ENCODE data around the gene MDP1.
A peak's percentile ranks its signal among the peaks of the same experiment; 100 is the strongest.
"Not testable (repeated sequence)": the region's sequence is repeated elsewhere in the genome, so short reads cannot be mapped to it uniquely, and the experiment has no call there.

Gene MDP1

GRCh38 chr14:24203249-24203886 is 12.5 kb downstream of the MDP1 start:
- H3K4me2 ChIP-seq (ENCODE audit: low read length); H3K9me3 ChIP-seq (replicated peaks; ENCODE audit: low read length); H3K4me3 ChIP-seq (ENCODE audit: low read length); H3K4me1 ChIP-seq (ENCODE audit: control insufficient read depth, insufficient read depth, low read length); H3K27me3 ChIP-seq (ENCODE audit: control insufficient read depth, insufficient read depth, low read length); H3K9ac ChIP-seq (ENCODE audit: low read depth, low read length): not testable (repeated sequence)
- peaks cover 48% of the 10 kb centered on the region for H3K36me3 ChIP-seq (ENCODE audit: insufficient read depth, low read length)

DNA sequence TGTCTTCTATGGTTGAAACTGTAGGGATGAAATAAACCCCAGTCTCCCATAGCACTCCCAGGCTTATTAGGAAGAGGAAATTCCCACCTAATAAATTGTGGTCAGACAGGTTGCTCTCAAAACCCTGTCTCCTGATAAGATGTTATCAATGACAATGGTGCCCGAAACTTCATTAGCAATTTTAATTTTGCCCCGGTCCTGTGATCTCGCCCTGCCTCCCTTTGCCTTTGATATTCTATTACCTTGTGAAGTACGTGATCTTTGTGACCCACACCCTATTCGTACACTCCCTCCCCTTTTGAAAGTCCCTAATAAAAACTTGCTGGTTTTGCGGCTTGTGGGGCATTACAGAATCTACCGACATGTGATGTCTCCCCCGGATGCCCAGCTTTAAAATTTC is 13.3 kb downstream of the MDP1 start:
- peaks cover 39% of the 10 kb centered on the region for H3K36me3 ChIP-seq (ENCODE audit: insufficient read depth, low read length)
- H3K4me2 ChIP-seq (ENCODE audit: low read length); H3K9me3 ChIP-seq (replicated peaks; ENCODE audit: low read length); H3K9ac ChIP-seq (ENCODE audit: low read depth, low read length); H3K27me3 ChIP-seq (ENCODE audit: control insufficient read depth, insufficient read depth, low read length); H3K4me1 ChIP-seq (ENCODE audit: control insufficient read depth, insufficient read depth, low read length); H3K4me3 ChIP-seq (ENCODE audit: low read length): not testable (repeated sequence)

GRCh38 chr14:24198814-24199524 is 16.9 kb downstream of the MDP1 start:
- no peak overlapping the region for H3K9ac ChIP-seq (ENCODE audit: low read depth, low read length)
- H3K36me3 ChIP-seq (ENCODE audit: insufficient read depth, low read length): peaks cover 9% of the 10 kb centered on the region
- no peak overlapping the region for H3K4me3 ChIP-seq (ENCODE audit: low read length)
- no peak overlapping the region for H3K4me2 ChIP-seq (ENCODE audit: low read length)
- peaks cover 15% of the 10 kb centered on the region for H3K4me1 ChIP-seq (ENCODE audit: control insufficient read depth, insufficient read depth, low read length)
- no peaks in the 10 kb centered on the region for H3K9me3 ChIP-seq (replicated peaks; ENCODE audit: low read length)
- H3K27me3 ChIP-seq (ENCODE audit: control insufficient read depth, insufficient read depth, low read length): no peaks in the 10 kb centered on the region

DNA sequence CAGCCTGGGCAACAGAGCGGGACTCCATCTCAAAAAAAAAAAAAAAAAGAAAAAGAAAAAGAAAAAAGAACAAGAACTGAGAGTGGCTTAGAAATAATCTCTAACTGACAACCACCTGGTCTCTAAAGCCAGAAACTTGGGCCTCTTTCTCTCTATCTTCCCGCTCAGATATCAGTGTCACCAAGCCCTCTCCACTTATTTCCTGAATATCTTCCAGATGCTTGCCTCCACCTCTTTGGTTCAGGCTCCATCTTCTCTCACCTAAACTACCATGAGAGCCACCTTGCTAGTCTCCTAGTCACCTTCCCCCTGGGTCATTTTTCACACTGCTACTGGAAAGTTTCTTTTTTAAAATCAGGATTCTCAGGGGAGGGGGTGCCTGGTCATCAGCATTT is 18.8 kb downstream of the MDP1 start:
- H3K4me1 ChIP-seq (ENCODE audit: control insufficient read depth, insufficient read depth, low read length): peaks cover 16% of the 10 kb centered on the region
- no peaks in the 10 kb centered on the region for H3K9me3 ChIP-seq (replicated peaks; ENCODE audit: low read length)
- H3K9ac ChIP-seq (ENCODE audit: low read depth, low read length): no peak overlapping the region
- H3K4me2 ChIP-seq (ENCODE audit: low read length): peak overlapping the region; percentile 95
- no peaks in the 10 kb centered on the region for H3K27me3 ChIP-seq (ENCODE audit: control insufficient read depth, insufficient read depth, low read length)
- peaks cover 12% of the 10 kb centered on the region for H3K36me3 ChIP-seq (ENCODE audit: insufficient read depth, low read length)
- no peak overlapping the region for H3K4me3 ChIP-seq (ENCODE audit: low read length)

DNA sequence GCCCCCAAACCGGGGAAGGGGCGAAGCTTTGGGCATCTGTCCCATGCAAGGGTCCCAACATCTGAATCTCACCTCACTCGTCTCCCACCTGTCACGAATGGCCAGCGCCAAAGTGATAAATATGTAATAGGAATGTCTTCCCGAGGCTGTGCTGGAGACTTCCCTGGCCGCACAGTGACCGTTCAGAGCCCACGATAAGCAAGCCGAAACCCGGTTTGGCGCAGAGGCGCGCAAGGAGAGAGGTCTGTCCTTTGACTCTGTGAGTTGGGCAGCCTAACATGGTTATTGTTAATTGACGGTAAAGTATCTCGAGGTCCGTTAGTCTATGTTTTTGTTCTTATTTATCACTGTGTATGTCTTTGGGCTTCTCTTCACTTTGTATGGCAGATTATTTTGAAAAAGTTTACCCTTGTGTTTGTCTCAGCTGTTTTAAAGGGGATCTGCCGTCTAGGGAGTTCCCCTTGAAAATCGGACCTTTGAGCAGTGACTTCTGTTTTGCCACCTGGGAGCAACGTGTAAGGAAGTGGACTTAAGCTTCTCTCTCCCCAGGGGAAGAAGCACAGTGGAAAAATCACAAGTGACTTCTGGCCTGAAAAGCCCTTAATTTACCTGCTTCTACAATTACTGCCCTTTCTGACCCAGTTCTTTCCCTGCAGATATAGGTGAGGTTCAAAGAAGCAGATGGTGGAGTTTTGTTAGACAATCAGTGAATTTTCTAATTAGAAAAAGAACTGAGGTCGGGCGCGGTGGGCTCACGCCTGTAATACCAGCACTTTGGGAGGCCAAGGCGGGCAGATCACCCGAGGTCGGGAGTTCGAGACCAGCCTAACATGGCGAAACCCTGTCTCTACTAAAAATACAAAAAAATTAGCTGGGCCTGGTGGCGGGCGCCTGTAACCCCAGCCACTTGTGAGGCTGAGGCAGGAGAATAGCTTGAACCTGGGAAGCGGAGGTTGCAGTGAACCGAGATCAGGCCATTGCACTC is 19.5 kb downstream of the MDP1 start:
- Histone ChIP-seq H3K9me3 (replicated peaks; ENCODE audit: low read length) (no peaks in the 10 kb centered on the region), H3K9ac (ENCODE audit: low read depth, low read length) (peak overlapping the region; percentile 99), H3K36me3 (ENCODE audit: insufficient read depth, low read length) (peaks cover 16% of the 10 kb centered on the region), H3K4me3 (ENCODE audit: low read length) (peak overlapping the region; percentile 94), H3K27me3 (ENCODE audit: control insufficient read depth, insufficient read depth, low read length) (no peaks in the 10 kb centered on the region), H3K4me2 (ENCODE audit: low read length) (peak overlapping the region; percentile 95), H3K4me1 (ENCODE audit: control insufficient read depth, insufficient read depth, low read length) (peaks cover 16% of the 10 kb centered on the region)

- H3K4me3 ChIP-seq (ENCODE audit: low read length): peak within 1 kb of the TSS; percentile 94
- no peaks in the 10 kb centered on the region for H3K9me3 ChIP-seq (replicated peaks; ENCODE audit: low read length)
- H3K4me1 ChIP-seq (ENCODE audit: control insufficient read depth, insufficient read depth, low read length): peaks cover 16% of the 10 kb centered on the region
- no peaks in the 10 kb centered on the region for H3K27me3 ChIP-seq (ENCODE audit: control insufficient read depth, insufficient read depth, low read length)
- peak within 1 kb of the TSS; percentile 95 for H3K4me2 ChIP-seq (ENCODE audit: low read length)
- peaks cover 16% of the 10 kb centered on the region for H3K36me3 ChIP-seq (ENCODE audit: insufficient read depth, low read length)
- H3K9ac ChIP-seq (ENCODE audit: low read depth, low read length): peak within 1 kb of the TSS; percentile 99
Measured at GRCh38 chr14:24195186-24196070, 20.4 kb downstream of the MDP1 start, which contains the start of gene TM9SF1. Gene TM9SF1 (minus strand): TSS chr14:24195441. CDS start chr14:24195019, 422 bp downstream.

DNA sequence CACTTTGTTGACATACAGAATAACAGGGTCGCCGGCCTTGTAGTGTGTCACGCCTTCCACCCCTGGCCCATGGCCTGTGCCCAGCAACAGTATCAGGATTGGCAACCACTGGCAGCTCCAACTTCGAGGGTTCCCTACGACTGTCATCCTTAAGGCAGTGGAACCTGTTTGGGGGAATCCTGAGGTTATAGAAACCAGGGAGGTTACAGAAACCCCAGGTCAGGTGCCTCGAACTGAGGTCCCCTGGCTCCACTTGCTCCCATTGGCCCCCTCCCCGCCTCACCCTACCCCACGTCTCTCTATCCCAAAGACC is 21.0 kb downstream of the MDP1 start:
- Histone ChIP-seq H3K9ac (ENCODE audit: low read depth, low read length) (peak overlapping the region; percentile 99), H3K4me2 (ENCODE audit: low read length) (peak overlapping the region; percentile 95), H3K27me3 (ENCODE audit: control insufficient read depth, insufficient read depth, low read length) (no peaks in the 10 kb centered on the region), H3K4me1 (ENCODE audit: control insufficient read depth, insufficient read depth, low read length) (peaks cover 16% of the 10 kb centered on the region), H3K4me3 (ENCODE audit: low read length) (peak overlapping the region; percentile 94), H3K36me3 (ENCODE audit: insufficient read depth, low read length) (peaks cover 18% of the 10 kb centered on the region), H3K9me3 (replicated peaks; ENCODE audit: low read length) (no peaks in the 10 kb centered on the region)

DNA sequence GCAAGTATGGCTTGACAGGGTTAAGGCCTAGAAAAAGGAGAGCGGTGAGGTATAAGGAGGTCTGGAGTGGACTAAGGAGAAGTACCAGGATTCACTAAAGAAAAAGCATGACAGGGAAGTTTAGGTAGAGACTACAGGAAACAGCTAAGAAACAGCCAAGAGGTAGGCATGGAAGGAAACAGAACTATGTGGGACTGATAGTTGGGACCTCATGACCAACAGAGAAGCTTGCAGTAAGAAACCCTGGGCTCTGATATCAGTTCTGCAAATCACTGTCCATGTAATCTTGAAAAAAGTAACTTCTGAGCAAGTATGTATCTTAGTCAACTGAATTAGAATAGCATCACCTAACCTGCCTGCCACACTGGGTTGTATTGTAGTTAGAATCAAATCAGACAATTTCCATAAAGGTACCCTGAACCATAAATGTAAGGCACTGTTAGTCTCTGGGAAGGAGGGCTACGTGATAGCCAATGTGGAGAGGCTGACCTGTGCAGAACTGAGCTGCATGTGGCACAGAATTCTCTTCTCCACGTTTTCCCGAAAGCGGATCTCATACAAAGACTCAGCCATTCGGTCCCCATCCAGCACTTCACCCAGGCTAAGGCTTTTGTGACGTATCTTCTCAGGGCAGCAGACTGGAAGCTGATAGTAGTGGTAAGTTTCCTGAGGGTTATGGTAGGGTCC is 21.5 kb downstream of the MDP1 start:
- Histone ChIP-seq H3K9me3 (replicated peaks; ENCODE audit: low read length) (no peaks in the 10 kb centered on the region), H3K9ac (ENCODE audit: low read depth, low read length) (peak overlapping the region; percentile 99), H3K4me2 (ENCODE audit: low read length) (peak overlapping the region; percentile 95), H3K27me3 (ENCODE audit: control insufficient read depth, insufficient read depth, low read length) (no peaks in the 10 kb centered on the region), H3K36me3 (ENCODE audit: insufficient read depth, low read length) (peaks cover 16% of the 10 kb centered on the region), H3K4me3 (ENCODE audit: low read length) (peak overlapping the region; percentile 94), H3K4me1 (ENCODE audit: control insufficient read depth, insufficient read depth, low read length) (peaks cover 16% of the 10 kb centered on the region)

DNA sequence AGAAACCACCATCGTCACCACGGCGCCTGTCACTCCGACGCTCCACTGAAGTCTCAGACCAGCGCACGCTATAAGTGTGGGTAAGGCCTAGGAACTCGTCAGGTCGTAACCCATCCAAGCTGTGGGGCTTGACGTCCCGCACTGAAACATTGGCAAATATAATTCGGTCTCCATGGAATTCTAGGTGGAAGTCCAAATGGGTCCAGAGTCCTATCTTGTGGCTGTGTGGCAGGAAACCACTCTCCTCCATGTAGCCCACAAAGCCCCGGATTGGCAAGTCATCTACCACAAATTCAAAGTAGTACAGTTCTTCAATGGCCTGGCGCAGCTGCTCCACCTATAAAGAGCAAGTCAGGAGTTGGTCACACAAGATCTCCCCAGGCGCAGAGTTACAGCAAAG is 22.9 kb downstream of the MDP1 start:
- H3K27me3 ChIP-seq (ENCODE audit: control insufficient read depth, insufficient read depth, low read length): no peaks in the 10 kb centered on the region
- no peak overlapping the region for H3K9ac ChIP-seq (ENCODE audit: low read depth, low read length)
- H3K4me3 ChIP-seq (ENCODE audit: low read length): no peak overlapping the region
- H3K9me3 ChIP-seq (replicated peaks; ENCODE audit: low read length): no peaks in the 10 kb centered on the region
- H3K36me3 ChIP-seq (ENCODE audit: insufficient read depth, low read length): peaks cover 16% of the 10 kb centered on the region
- peaks cover 25% of the 10 kb centered on the region for H3K4me1 ChIP-seq (ENCODE audit: control insufficient read depth, insufficient read depth, low read length)
- no peak overlapping the region for H3K4me2 ChIP-seq (ENCODE audit: low read length)

- H3K4me1 ChIP-seq (ENCODE audit: control insufficient read depth, insufficient read depth, low read length): peaks cover 28% of the 10 kb centered on the region
- no peak overlapping the region for H3K4me3 ChIP-seq (ENCODE audit: low read length)
- no peak overlapping the region for H3K4me2 ChIP-seq (ENCODE audit: low read length)
- no peaks in the 10 kb centered on the region for H3K27me3 ChIP-seq (ENCODE audit: control insufficient read depth, insufficient read depth, low read length)
- peaks cover 35% of the 10 kb centered on the region for H3K36me3 ChIP-seq (ENCODE audit: insufficient read depth, low read length)
- H3K9ac ChIP-seq (ENCODE audit: low read depth, low read length): no peak overlapping the region
- H3K9me3 ChIP-seq (replicated peaks; ENCODE audit: low read length): no peaks in the 10 kb centered on the region
Measured at GRCh38 chr14:24190416-24190815, 25.4 kb downstream of the MDP1 start.
